HG03342 (cell line): ENCODE data around the gene MRE11.

Source experiments
- ATAC-seq: cut with Tn5 transposase; IDR thresholded peaks from one replicate; pipeline ENCODE4 v1.9.1; 2021; ENCODE audit warnings: mild to moderate bottlenecking, moderate library complexity; ENCODE audit not compliant: unreplicated experiment

The MRE11 gene

DNA sequence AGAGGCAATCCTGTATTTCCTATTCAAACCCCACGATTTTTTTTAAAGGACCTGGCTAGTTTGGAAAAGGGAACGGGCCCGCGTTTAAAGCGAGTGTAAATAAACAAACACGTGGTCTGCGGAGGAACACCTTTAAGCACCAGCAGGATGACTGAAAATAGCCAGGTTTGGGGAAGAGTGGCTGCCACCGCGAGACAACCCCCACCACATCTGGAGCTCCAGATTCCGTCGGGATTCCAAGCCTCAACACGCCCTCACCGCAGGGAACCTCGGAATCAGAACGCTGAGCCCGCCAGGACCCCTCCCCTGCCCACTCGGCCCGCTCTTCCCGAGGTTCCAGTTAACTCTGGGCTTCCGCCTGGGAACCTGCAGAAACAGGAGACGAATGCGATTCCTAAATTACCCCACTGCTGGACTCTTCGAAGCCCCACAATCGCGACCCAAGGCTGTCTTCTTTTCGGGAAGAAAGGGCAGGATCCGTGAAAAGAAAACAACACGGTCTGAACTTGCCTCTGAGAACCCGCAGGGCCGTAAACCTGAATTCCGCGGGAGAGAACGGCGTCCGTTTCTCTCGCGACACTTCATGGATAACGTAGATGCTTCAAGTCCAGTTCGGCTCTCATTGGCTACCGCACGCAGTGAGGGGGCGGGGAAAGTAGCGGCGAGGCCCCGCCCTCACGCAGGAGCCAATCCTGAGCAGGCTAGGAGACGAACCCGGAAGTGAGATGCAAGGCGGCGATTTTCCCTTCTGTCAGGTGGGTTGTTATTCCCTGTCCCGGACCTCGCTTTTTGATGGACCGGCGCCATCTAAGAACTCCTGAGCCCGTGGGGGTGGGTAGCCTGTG is at the start of gene MRE11, which contains the start of gene ANKRD49:
Gene MRE11 (minus strand): TSS at position 564 of the 845 bp plus-strand sequence. CDS start 1,043 bp downstream, outside the sequence.
Gene ANKRD49 (plus strand): TSS at position 704 of the 845 bp plus-strand sequence. CDS start 2,710 bp downstream, outside the sequence.
- peak; percentile 100 for ATAC-seq

DNA sequence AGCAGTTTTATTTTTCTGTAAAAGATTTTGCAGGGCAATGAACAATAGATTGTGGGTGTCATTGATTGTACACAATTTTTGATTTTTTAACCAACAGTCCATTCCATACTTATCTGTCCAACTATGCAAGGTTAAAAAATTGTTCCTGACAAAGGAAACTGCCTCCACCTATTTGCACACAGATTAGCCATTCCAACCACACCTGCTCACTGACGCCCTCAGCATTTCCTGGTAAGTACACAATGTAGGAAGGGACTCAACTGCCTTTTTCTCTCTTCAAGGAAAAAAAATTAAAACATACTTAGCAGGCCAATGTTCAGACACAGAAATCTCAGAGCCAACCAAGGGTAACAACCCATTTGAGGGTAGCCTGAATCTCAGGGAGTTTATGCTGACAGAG is 45.8 kb upstream of the MRE11 start:
- ATAC-seq = no peak

DNA sequence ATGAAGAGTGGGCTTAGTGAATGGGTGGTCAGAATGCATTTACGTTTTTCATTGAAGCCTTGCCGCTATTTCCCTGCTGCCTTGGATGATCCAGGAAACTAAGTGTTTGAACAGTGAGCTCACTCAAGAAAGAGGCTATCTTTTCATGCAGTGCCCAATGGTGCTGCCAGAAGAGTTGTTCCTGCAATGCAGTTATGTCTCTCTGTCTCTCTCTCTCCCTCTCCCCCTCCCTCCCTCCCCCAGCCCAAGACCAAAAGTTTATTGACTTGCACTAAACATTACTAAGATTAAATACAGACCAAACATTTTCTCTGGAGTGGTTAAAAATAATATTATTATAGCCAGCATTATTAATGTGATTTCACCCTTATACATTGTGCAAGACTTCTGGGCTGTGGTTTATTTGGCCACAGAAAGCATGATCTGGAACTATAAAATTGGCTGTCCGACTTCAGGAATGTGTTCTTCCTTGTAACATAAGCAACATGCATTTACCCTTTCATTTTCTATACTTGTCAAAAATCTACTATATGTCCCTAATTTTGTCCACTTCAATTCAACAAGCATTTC is 43.5 kb upstream of the MRE11 start:
- no peak for ATAC-seq

DNA sequence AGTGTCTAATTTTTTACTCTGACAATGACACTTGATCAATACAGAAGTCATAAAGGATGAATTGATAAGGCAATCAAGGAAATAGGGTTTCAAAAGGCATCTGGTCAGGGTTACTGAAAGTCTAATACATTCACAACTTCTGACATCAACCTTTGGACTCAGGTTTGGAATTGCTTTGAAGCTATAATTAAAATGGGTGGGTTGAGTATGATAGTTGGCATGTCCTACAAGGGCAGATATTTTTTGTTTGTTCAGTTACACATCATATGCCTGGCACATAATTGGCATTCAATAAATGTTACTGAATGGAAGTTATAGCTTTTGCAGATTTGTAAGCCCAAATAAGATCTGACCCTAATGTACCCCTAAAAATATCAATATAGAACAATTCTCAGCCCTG is 42.7 kb upstream of the MRE11 start:
- no peak for ATAC-seq

DNA sequence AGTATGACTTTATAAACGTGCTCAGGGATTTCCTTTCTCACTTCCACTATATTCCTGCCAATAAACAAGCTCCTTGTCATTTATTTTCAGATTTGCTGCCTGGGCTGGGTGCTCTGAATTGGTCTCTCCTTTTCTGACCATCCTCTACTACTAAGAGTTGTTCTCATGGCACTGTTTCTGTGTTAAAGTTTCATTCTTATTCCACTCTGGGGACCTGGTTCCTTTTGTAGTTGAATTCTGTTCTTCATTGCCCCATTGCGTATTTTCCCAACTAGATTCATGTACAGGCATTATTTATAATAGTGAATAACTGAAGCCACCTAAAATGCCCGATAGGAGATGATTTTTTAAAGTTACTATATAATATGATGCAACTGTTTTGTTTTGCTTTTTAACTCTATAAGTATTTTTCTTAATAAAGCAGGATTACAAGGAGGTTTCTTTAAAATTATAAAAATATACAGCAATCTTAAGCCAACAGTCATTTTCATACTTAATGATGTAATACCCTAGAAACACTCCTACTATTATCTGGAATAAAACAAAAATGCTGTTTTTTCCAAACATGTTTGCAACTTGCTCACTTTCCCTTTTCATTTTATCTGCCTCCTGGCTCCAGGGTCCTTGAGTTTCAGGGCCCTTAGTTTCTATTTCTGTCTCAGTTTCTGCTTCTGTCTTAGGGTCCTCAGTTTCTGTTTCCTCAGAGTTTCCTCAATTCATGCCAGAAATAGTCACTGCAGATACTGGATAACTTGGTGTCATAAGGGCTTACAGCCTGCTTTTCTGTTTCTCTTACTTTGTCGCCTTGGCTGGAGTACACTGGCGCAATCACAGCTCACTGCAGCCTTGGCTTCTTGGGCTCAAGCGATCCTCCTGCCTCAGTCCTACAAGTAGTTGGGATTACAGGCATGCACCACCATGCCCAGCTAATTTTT is 40.3 kb upstream of the MRE11 start:
- ATAC-seq = no peak

DNA sequence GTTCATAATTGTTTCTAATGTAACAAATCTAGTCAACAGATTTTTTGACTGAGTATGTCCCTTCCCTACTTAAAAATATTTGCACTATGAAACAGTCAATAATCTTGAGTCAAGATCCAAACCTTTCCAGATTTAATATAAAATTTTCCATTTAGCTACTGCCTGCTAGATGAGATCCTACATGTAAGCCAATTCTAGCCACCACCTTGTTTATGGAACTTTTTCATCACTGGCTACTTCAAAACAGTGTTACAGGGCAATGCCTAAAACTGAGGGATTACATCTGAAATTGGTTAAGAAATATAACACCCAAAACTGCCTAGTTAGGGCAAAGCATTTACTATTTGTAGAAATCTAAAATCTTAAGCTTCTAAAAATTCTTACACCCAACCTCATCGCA is 39.6 kb upstream of the MRE11 start:
- ATAC-seq = no peak

DNA sequence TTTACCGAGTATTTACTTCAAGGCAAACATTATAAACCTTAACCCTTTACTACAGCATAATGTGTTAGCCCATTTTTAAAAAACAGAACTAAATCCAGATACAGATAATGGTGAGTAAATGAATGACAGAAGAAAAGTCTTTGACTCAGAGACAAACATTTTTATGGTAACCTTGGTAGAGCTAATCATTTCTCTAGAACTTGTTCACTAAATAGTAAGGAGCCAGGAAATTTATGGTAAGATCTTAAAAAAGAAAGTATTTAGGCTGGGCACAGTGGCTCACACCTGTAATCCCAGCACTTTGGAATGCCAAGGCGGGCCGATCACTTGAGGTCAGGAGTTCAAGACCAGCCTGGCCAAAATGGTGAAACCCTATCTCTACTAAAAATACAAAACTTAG is 38.6 kb upstream of the MRE11 start:
- ATAC-seq = no peak

DNA sequence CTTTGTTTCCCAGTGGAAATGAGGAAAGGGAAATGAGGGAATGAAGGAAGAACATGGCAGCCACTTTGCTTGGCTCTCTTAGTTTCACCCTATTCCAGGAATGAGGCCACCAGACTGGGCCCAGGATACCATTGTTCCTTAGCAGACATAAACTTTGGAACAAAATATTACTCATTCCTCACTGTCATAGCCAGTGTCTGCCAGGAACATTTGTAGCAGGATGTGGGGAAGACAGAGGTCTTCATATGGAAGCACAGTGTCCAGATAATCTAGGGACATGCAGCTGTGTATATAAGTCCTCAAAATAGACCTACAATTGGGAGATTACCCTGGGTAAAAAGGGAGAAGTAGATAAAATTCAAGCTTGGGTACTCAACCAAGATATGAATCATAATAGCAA is 34.9 kb upstream of the MRE11 start:
- no peak for ATAC-seq

DNA sequence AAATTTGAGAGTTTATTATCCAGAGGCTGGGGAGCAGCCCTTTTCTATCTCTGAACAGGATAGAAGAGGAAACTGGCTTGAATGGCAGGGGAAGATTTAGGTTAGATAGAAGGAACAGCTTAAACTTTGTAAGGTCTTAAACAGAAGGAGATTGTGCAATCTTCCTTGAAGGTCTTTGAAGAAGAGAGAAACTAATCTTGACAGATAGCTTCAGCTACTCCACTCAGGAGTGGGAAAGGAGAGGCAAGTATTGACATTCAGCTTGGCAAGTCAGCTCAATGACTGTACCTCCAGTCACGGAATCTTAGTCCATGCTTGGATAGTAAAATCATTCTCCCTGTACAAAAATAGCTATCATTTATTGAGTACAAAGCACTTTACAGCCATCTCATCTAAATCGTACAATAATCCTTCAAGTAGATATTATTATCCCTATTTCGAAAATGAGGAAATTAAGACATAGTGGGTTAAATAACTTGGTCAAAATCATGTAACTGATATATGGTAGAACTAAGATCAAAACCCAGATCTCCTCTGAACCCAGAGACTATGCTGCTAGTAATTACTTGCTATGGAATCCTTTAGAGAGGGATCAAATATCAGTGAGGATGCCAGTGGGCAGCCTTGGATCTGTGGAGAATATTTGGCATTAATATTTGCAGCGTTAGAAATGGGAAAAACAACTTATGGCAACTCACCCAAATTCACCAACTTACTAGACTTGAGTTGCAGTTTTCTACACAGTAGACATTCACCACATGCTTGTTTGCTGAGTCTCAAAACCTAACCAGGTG is 33.2 kb upstream of the MRE11 start:
- ATAC-seq = no peak

DNA sequence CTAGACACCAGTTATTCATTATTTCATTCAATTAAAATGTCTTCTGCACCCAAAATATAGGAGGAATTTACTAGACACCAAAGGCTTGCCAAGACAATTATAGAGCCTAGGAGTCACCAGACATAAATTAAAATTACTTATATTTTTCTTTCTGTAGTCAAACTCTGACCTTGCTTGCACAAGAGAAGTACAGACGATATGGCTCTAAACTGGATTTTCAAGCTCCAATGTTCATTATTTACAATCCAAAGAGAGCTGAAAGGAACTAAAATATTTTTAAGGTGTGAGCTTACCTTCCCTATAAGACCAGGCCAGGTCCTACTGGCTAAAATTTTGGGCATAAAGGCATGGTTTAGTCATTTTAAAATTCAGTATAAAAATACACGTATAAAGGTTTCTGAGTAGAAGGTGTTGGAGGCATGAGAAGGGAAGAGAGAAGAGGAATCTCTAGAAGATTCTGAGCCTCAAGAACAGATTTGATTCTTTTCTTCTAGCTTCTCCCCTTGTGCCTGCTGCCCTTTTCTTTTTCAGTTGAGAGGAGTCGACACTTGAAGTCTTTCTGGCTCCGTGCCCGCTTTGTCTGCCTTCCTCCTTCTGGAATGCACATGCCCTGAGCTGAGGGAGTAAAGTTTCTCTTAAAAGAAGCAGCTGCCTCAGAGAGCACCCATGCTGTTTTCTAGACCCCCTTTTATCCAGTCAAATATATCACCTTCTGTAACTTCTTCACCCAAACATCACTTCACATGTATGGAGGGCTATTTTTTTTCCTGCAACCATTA is 32.1 kb upstream of the MRE11 start:
- no peak for ATAC-seq

DNA sequence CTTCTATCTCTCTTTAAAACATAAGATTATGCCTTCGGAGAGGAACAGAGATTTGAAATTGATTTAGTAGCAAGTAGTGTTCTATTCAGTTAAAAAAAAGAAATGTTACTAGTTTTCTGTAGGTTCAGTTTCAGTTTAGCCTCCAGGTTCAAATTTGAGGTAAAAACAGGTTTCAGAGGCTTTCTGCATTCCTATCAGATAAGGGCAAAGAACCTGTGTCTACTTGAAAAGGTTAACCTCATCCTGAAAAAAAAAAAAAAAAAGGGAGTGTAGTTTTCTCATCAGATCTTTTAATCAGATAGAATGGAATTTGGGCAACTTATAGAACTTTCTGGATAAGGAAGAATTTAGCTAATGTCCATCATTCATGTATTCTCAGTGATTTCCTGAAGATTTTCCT is 30.7 kb upstream of the MRE11 start:
- ATAC-seq = no peak

DNA sequence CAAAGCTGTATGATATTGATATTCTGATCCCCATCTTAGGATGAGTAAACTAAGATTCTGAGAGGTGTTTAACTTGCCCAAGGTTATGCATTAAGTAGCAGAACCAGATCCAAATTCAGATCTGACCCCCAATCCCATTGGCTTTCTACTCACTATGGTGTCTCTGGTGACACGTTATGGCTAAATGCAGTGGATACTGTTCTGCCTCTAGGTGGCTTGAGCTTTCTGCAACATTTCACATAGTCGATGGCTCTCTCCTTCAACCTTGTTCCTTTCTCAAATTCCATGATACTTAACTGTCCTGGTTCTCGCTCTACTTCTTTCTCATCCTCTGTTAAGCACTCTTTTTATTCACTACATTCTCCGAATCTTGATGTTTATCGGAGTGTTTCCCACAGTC is 28.0 kb upstream of the MRE11 start:
- peak; percentile 61 for ATAC-seq

DNA sequence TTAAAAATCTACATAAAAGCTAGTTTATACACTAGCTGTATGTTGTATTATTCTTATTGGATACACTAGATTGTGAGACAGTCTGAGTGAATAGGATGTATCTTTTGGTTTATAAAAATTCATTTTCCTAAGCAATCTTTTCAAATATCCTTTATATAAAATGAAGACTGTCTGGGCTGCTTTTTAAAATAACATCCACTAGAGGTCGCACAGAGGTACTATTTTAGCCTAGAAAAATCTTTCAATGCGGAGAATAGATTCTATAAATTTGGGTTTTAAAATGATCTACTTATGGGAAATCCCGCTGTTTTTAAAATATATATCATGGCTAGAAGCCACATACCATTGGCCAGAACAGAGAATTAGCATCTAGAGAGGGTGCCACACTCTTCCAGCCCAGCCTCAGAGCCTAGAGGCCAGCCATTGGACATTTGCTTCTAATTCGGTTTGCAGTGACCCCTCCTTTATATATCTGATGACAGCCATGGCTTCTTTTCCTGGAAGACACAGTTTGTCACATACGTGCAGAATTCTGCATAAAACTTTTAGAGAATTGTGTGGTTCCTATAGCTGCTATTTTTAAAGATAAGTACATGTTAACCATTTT is 25.9 kb upstream of the MRE11 start:
- no peak for ATAC-seq

DNA sequence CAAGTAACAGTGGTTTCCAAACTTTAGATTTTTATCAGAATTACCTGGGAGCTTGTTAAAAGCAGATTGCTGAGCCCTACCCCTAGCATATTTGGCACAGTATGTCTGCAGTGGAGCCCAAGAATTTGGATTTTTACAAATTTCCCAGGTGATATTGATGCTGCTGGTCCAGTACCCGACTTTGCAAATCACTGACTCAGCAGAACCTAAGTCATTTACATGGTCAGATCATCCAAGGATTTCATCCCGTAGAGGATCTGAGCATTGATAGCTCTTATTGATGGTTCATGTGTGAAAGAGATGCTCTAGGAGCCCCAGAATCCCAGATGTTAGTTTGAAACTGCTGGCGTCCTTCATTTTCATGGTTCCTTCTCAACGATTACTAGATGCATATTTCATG is 24.7 kb upstream of the MRE11 start:
- no peak for ATAC-seq

DNA sequence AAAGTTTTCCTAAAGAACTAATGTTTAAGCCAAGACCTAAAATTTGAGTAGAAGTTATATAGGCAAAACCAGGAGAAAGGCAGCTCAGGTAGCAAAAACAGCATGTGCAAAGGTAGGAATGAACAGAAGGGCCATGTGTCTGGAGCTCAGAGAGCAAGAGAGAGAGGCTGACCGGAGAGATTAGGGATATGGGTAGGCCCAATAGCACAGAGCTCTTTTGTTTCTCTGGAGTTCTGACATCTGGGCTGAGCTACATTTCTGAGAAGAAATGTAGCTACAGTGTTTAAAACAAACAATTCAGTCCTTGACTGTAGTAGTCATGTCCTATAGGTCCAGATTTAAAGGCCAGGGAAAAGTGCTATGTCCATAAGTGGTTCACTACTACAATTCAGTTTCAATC is 23.1 kb upstream of the MRE11 start:
- no peak for ATAC-seq

DNA sequence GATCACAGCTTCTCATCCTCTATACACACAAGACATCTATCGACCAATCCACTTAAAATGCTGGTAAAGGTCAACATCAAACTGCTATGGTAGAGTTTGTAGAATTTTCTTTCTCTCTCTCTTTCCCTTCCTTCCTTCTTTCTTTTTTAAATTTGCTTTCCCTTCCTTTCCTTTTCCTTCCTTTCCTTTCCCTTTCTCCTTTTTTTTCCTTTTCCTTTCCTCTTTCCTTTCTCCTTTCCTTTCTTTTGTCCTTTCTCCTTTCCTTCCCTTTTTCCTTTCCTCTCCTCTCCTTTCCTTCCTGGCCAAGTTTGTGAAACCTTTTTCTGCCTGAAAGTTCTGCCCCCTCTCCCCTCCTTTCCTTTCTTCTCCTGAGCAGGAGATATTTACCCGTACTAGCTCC is 21.8 kb upstream of the MRE11 start:
- ATAC-seq = no peak

DNA sequence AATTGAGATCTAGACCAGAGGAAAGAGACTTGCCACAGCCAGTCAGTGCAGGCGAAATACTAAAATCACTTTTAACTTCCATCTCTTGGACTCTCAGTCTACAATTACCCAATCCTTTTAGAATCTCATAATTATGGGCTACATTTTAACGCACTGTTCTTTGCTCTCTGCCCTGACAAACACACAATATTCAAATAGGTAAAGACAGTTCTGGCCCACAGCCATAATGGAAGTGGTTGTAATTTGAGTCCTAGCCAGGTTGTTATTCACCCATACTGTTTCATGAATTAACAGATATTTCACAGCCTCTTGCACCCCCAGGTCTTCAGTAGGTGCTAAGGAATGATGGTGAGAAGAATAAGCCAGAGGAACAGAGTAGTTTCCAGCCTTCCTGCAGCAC is 19.4 kb upstream of the MRE11 start:
- ATAC-seq = peak; percentile 53

DNA sequence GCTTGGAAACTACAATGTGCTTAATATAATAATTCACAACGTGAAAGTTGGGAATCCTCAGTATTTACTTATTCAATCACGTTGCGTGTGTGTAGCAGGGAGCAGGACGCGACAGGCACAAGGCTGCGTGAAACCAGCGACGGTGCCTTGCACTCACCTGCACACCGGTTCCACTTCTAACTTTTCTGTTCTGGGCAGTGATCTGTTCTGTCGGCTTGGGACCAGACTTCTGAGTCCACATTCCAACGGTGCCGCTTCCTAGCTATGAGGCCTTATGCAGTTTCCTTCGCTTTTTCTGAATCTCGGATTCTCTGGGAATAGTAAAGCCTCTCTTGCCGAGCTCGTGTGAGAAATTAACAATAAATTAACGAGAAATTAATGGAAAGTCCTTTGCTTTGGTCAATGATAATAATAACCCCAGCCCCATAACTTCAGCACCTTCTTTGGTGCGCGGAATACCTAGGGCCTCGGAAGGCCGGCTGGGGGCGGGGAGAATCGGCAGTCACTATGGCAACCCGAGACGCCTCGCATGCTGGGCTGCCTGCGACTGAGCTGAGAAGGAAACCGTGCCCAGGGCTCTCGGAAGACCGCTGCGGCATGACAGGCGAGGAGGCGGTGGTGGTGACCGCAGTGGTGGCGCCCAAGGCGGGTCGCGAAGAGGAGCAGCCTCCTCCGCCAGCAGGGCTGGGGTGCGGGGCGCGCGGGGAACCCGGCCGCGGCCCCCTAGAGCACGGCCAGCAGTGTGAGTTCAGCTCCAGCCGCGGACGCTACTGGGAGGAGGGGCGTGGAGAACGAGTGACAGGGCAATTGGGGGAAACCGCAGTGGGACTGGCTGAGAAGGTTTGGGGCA is 18.5 kb upstream of the MRE11 start, which contains the start of gene C11orf97:
Gene C11orf97 (plus strand): TSS at position 530 of the 850 bp plus-strand sequence. CDS start 68 bp downstream, at position 598.
- peak; percentile 73 for ATAC-seq
